Measurements from ENCODE around the gene POU2F3.

The POU2F3 gene

GRCh38 chr11:120210626-120211521, 29.1 kb upstream of the POU2F3 start, which contains the start of gene OAF (continued):
- TF ChIP-seq ZNF76 (tag by site-specific recombination; IDR thresholded peaks at IDR 0.05; ENCODE audit: borderline replicate concordance, low read depth), result 0 out of 2 replicates have a peak, but pooled peaks have one; percentile 18
- TF ChIP-seq, protein P1, sequence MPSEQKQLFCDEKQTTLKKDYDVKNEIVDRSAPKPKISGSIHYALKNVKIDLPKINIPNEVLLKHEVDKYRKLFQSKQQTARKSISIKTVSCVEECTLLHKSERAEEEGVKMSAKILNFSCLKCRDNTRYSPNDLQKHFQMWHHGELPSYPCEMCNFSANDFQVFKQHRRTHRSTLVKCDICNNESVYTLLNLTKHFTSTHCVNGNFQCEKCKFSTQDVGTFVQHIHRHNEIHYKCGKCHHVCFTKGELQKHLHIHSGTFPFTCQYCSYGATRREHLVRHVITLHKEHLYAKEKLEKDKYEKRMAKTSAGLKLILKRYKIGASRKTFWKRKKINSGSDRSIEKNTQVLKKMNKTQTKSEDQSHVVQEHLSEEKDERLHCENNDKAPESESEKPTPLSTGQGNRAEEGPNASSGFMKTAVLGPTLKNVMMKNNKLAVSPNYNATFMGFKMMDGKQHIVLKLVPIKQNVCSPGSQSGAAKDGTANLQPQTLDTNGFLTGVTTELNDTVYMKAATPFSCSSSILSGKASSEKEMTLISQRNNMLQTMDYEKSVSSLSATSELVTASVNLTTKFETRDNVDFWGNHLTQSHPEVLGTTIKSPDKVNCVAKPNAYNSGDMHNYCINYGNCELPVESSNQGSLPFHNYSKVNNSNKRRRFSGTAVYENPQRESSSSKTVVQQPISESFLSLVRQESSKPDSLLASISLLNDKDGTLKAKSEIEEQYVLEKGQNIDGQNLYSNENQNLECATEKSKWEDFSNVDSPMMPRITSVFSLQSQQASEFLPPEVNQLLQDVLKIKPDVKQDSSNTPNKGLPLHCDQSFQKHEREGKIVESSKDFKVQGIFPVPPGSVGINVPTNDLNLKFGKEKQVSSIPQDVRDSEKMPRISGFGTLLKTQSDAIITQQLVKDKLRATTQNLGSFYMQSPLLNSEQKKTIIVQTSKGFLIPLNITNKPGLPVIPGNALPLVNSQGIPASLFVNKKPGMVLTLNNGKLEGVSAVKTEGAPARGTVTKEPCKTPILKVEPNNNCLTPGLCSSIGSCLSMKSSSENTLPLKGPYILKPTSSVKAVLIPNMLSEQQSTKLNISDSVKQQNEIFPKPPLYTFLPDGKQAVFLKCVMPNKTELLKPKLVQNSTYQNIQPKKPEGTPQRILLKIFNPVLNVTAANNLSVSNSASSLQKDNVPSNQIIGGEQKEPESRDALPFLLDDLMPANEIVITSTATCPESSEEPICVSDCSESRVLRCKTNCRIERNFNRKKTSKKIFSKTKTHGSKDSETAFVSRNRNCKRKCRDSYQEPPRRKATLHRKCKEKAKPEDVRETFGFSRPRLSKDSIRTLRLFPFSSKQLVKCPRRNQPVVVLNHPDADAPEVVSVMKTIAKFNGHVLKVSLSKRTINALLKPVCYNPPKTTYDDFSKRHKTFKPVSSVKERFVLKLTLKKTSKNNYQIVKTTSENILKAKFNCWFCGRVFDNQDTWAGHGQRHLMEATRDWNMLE (tag by site-specific recombination; conservative IDR thresholded peaks at IDR 0.05; ENCODE audit: low read depth), result no peak
- TF ChIP-seq ZNF2 (tag by site-specific recombination; IDR thresholded peaks at IDR 0.05), result no peak
- no peak for TF ChIP-seq FEZF1 (tag by site-specific recombination; IDR thresholded peaks at IDR 0.05)

DNA sequence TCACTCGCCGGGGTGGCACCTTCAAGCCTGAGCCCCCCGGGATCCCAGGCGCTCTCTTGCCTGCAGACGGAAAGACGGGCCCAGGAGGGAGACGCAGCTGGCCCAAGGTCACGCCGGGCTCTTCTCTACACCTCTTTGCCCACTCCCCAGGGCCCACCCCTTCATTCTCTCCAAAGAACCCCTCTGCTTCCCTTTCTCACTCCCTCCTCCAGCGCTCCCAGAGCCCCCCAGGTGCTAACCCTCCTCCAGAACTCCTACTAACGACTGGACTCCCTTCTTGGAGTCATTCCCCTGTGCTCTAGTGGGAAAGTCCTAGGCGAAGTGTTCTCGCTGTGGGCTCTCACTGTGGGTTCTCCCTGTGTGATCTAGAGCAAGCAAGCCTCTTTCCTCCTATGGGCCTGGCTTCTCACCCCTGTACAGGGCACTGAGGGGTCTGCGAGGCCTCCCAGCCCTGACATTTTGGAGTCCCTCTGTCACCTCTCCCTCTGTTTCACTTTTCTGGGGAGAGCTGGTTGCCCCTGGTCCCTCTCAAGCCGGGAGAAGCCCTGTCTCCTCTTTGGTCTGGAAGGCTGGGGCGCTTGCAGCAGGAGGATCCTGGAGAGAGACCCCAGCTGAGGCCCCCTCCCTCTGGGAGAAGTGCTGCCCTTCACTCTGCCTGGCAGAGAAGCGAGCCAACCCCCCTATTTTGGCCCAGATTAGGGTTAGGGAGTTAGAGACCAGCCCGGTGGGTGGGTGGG, 28.2 kb upstream of the POU2F3 start:
- CTCF ChIA-PET, result interaction anchor here (0.6 kb wide), 1 partner anchor 880 kb away, joined by 3 read pairs; no protein-coding TSS in a partner anchor
- peaks cover 7% of the 10 kb centered on the region; the same call in 1 of the 2 replicates for H3K4me1 ChIP-seq (ENCODE audit: control insufficient read depth, insufficient read depth, low read length)
- H3K4me3 ChIP-seq (ENCODE audit: low read depth, low read length), result peak overlapping the region; percentile 52
- POLR2A ChIA-PET, result no interaction called here
- peak overlapping the region; percentile 59; the same call in 1 of the 2 replicates for H3K27ac ChIP-seq (ENCODE audit: extremely low read depth, low read depth, low read length)
- no peaks in the 10 kb centered on the region for H3K9me3 ChIP-seq (ENCODE audit: control insufficient read depth, insufficient read depth, low read depth, low read length)
- H3K36me3 ChIP-seq (ENCODE audit: control insufficient read depth in 2 of 2, insufficient read depth in 1 of 2, low read length in 2 of 2), result peaks cover 0 to 16% of the 10 kb centered on the region in 2 experiments; a peak in 1 of 3 replicates
- TF ChIP-seq PRDM10 (tag by site-specific recombination; IDR thresholded peaks at IDR 0.05), result peak; percentile 43; the same call in 1 of the 2 replicates
- no peak for TF ChIP-seq ZNF596 (tag by site-specific recombination; IDR thresholded peaks at IDR 0.05)
- peak; percentile 80 for TF ChIP-seq PRDM1 (tag by site-specific recombination; IDR thresholded peaks at IDR 0.05)
- 0 out of 2 replicates have a peak, but pooled peaks have one; percentile 39 for TF ChIP-seq GLIS2 (tag by site-specific recombination; IDR thresholded peaks at IDR 0.05)
- TF ChIP-seq, protein P2, sequence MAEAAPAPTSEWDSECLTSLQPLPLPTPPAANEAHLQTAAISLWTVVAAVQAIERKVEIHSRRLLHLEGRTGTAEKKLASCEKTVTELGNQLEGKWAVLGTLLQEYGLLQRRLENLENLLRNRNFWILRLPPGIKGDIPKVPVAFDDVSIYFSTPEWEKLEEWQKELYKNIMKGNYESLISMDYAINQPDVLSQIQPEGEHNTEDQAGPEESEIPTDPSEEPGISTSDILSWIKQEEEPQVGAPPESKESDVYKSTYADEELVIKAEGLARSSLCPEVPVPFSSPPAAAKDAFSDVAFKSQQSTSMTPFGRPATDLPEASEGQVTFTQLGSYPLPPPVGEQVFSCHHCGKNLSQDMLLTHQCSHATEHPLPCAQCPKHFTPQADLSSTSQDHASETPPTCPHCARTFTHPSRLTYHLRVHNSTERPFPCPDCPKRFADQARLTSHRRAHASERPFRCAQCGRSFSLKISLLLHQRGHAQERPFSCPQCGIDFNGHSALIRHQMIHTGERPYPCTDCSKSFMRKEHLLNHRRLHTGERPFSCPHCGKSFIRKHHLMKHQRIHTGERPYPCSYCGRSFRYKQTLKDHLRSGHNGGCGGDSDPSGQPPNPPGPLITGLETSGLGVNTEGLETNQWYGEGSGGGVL (tag by site-specific recombination; IDR thresholded peaks at IDR 0.05), result peak; percentile 33; the same call in 1 of the 2 replicates
- TF ChIP-seq ZIC2 (tag by site-specific recombination; IDR thresholded peaks at IDR 0.05), result peak; percentile 15; the same call in 1 of the 2 replicates
- TF ChIP-seq PATZ1 (tag by site-specific recombination; IDR thresholded peaks at IDR 0.05), result peak; percentile 35; the same call in 1 of the 2 replicates
- TF ChIP-seq, protein P3, sequence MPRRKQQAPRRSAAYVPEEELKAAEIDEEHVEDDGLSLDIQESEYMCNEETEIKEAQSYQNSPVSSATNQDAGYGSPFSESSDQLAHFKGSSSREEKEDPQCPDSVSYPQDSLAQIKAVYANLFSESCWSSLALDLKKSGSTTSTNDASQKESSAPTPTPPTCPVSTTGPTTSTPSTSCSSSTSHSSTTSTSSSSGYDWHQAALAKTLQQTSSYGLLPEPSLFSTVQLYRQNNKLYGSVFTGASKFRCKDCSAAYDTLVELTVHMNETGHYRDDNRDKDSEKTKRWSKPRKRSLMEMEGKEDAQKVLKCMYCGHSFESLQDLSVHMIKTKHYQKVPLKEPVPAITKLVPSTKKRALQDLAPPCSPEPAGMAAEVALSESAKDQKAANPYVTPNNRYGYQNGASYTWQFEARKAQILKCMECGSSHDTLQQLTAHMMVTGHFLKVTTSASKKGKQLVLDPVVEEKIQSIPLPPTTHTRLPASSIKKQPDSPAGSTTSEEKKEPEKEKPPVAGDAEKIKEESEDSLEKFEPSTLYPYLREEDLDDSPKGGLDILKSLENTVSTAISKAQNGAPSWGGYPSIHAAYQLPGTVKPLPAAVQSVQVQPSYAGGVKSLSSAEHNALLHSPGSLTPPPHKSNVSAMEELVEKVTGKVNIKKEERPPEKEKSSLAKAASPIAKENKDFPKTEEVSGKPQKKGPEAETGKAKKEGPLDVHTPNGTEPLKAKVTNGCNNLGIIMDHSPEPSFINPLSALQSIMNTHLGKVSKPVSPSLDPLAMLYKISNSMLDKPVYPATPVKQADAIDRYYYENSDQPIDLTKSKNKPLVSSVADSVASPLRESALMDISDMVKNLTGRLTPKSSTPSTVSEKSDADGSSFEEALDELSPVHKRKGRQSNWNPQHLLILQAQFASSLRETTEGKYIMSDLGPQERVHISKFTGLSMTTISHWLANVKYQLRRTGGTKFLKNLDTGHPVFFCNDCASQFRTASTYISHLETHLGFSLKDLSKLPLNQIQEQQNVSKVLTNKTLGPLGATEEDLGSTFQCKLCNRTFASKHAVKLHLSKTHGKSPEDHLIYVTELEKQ (tag by site-specific recombination; IDR thresholded peaks at IDR 0.05; ENCODE audit: borderline replicate concordance), result no peak
- peak; percentile 46 for TF ChIP-seq ZBTB20 (tag by site-specific recombination; IDR thresholded peaks at IDR 0.05)
- no peak for TF ChIP-seq ZNF585B (tag by site-specific recombination; IDR thresholded peaks at IDR 0.05)
- TF ChIP-seq ZNF549 (tag by site-specific recombination; IDR thresholded peaks at IDR 0.05), result no peak
